HepG2 (cell line): ENCODE results near the gene ADAMTS17. TPM values are rescaled to one million over a fixed set of nuclear protein-coding genes. Genes with fewer than 3 reads are reported as not detected.

ENCODE experiments used
- ATAC-seq: fragments of 200-7000 bp; cut with Tn5 transposase; 3 replicates; pipeline ENCODE4 v1.9.1; 2020; ENCODE audit warnings: mild to moderate bottlenecking, moderate library complexity
- BruUV-seq: library from RNA; stranded (reverse); fragments of 400-500 nt; replicated peaks from 2 replicates; lab custom pipeline; 2021; lab: Mats Ljungman, UMichigan
- CTCF ChIA-PET: fragments of 300-600 bp; formaldehyde crosslinking; extraction: SDS; loops from one replicate; lab custom pipeline; 2021; ENCODE audit warnings: low total read pairs, inconsistent platforms, low intra/inter-chr PET ratio; lab: Yijun Ruan, JAX
- POLR2A ChIA-PET: fragments of 350-600 bp; sonication (Branson Sonifier 250); formaldehyde crosslinking; loops from one replicate; lab custom pipeline; 2020; ENCODE audit warnings: antibody characterized with exemption, inconsistent platforms; lab: Yijun Ruan, JAX
- DNase-seq: peaks from one replicate; pipeline ENCODE4 v3.0.0-alpha.2; 2015; ENCODE audit warnings: low spot score
- FAIRE-seq: peaks from 3 replicates; lab custom pipeline; 2011; peaks lifted over from hg19 to GRCh38; lab: Jason Lieb, UNC
- H2AFZ ChIP-seq: one replicate; pipeline ENCODE4 v1.6.1; 2011; ENCODE audit warnings: low read length, inconsistent platforms
- H3K27ac ChIP-seq: fragments of 300-600 bp; 3 replicates; pipeline ENCODE4 v1.8.0; 2011; ENCODE audit warnings: mixed run types, mild to moderate bottlenecking, mixed read lengths, low read length, inconsistent platforms; ENCODE audit not compliant: insufficient read depth; ENCODE audit errors: extremely low read length
- H3K27me3 ChIP-seq, 2 experiments: fragments of 200-600 bp in 1 of 2; 2 replicates in 1 of 2; 3 replicates in 1 of 2; pipeline versions ENCODE4 v1.6.0 to v1.8.0; 2011; ENCODE audit warnings: low read length in 2 of 2, mild to moderate bottlenecking in 2 of 2, moderate library complexity in 2 of 2, inconsistent platforms in 1 of 2; ENCODE audit not compliant: insufficient read depth in 2 of 2, control insufficient read depth in 1 of 2
- H3K36me3 ChIP-seq, 2 experiments: fragments of 200-600 bp in 1 of 2; replicated peaks in 1 of 2; 2 replicates in 1 of 2; 3 replicates in 1 of 2; pipeline versions ENCODE4 v1.5.1 to v1.8.0; 2011; ENCODE audit warnings: low read length in 2 of 2, inconsistent platforms in 1 of 2; ENCODE audit not compliant: insufficient read depth in 2 of 2, control insufficient read depth in 1 of 2
- H3K4me1 ChIP-seq: 2 replicates; pipeline ENCODE4 v1.5.1; 2012; ENCODE audit warnings: low read length, inconsistent platforms; ENCODE audit not compliant: insufficient read depth
- H3K4me2 ChIP-seq: 2 replicates; pipeline ENCODE4 v1.6.0; 2011; ENCODE audit warnings: low read depth, low read length, inconsistent platforms
- H3K4me3 ChIP-seq, 3 experiments: fragments of 200-600 bp in 1 of 3; sonication (generic), shearing (Covaris generic) in 1 of 3; replicated peaks in 1 of 3; 2 replicates each; pipeline ENCODE4 v1.5.1; 2011 to 2016; ENCODE audit warnings: low read length in 3 of 3, inconsistent platforms in 2 of 3, low read depth in 2 of 3, mild to moderate bottlenecking in 2 of 3, control low read depth in 1 of 3, mixed read lengths in 1 of 3; ENCODE audit not compliant: insufficient read depth in 1 of 3
- H3K79me2 ChIP-seq: one replicate; pipeline ENCODE4 v1.6.1; 2011; ENCODE audit warnings: low read length, inconsistent platforms; ENCODE audit not compliant: insufficient read depth
- H3K9ac ChIP-seq: 2 replicates; pipeline ENCODE4 v1.6.0; 2011; ENCODE audit warnings: mild to moderate bottlenecking, low read depth, low read length, inconsistent platforms; ENCODE audit not compliant: insufficient read depth
- H3K9me3 ChIP-seq: 2 replicates; pipeline ENCODE4 v1.5.1; 2012; ENCODE audit warnings: mild to moderate bottlenecking, low read length
- H4K20me1 ChIP-seq: 2 replicates; pipeline ENCODE4 v1.6.0; 2011; ENCODE audit warnings: inconsistent platforms, mild to moderate bottlenecking, low read length, moderate library complexity; ENCODE audit not compliant: insufficient read depth
- IKZF1 ChIP-seq: fragments of 450-650 bp; IDR thresholded peaks from 2 replicates; pipeline ENCODE4 v1.7.1; 2016
- MAF1 ChIP-seq: sonication (generic); formaldehyde crosslinking; IDR thresholded peaks from 2 replicates; pipeline ENCODE4 v1.5.0; 2020; ENCODE audit warnings: missing genetic modification reagents, borderline replicate concordance
- U2AF2 ChIP-seq: fragments of 200-400 bp; formaldehyde crosslinking; IDR thresholded peaks from 2 replicates; pipeline ENCODE4 v1.6.1; 2017; ENCODE audit warnings: low read depth, mild to moderate bottlenecking, low read length
- ZNF224 ChIP-seq: sonication (generic); formaldehyde crosslinking; IDR thresholded peaks from 2 replicates; pipeline ENCODE4 v1.5.0; 2020; ENCODE audit warnings: mild to moderate bottlenecking, missing genetic modification reagents
- ZNF496 ChIP-seq: sonication (generic); formaldehyde crosslinking; IDR thresholded peaks from 2 replicates; pipeline ENCODE4 v1.8.1; 2023; ENCODE audit warnings: mild to moderate bottlenecking, moderate library complexity, missing genetic modification reagents; ENCODE audit not compliant: insufficient replicate concordance
- ZNF549 ChIP-seq: sonication (generic); formaldehyde crosslinking; IDR thresholded peaks from 2 replicates; pipeline ENCODE4 v1.5.0; 2020; ENCODE audit warnings: missing genetic modification reagents
- WGBS: methylation state at CpG from one replicate; pipeline ENCODE4 v1.1.6; 2017; ENCODE audit warnings: low lambda C conversion rate; 5-methylcytosine and 5-hydroxymethylcytosine counted together
- in situ Hi-C: cut with HindIII; loops from 2 replicates; pipeline ENCODE4 v1.10.0; 2017; ENCODE audit warnings: low pct_unique_long_range_greater_than_20kb; ENCODE audit not compliant: extremely low pct_ligation_motif_present
- intact Hi-C: fragments of 100-400 bp; cut with micrococcal nuclease; formaldehyde crosslinking; loops from one replicate; pipeline ENCODE4 v1.10.0; 2022; ENCODE audit not compliant: unreplicated experiment
- polyA plus RNA-seq, 8 experiments: library from polyadenylated mRNA; depleted of rRNA in 3 of 8; stranded (reverse) in 7 of 8; unstranded in 1 of 8; fragments of >200 nt; fragmentation: Illumina TruSeq in 4 of 8; extraction: Trizol in 4 of 8; gene quantifications; 2 replicates each; pipeline versions ENCODE4 v1.2.1 to v1.2.3, GENCODE V29; 2011 to 2016; ENCODE audit warnings: low read depth in 4 of 8, missing spikeins in 1 of 8, mixed read lengths in 1 of 8; ENCODE audit not compliant: insufficient read depth in 1 of 8
- total RNA-seq, 5 experiments: library from RNA; depleted of rRNA; stranded (reverse); fragments of >200 nt; fragmentation: Illumina TruSeq; extraction: Trizol; gene quantifications; 2 replicates each; pipeline ENCODE4 v1.2.3, GENCODE V29; 2016; ENCODE audit warnings: low read depth in 1 of 5
- TF ChIP-seq, protein P1 (sequence below): sonication (generic); formaldehyde crosslinking; IDR thresholded peaks from 2 replicates; pipeline ENCODE4 v1.4.0; 2020; ENCODE audit warnings: missing genetic modification reagents, borderline replicate concordance
- TF ChIP-seq, protein P2 (sequence below): sonication (generic); formaldehyde crosslinking; IDR thresholded peaks from 2 replicates; pipeline ENCODE4 v1.8.0; 2022; ENCODE audit warnings: missing genetic modification reagents, mild to moderate bottlenecking, moderate library complexity, borderline replicate concordance

ADAMTS17 gene
- total and polyA plus RNA-seq, 2 of the 13 experiments (the other 11 are each of a cell fraction or from before 2014, with no cell fraction given): 0.02 to 0.04 TPM

DNA sequence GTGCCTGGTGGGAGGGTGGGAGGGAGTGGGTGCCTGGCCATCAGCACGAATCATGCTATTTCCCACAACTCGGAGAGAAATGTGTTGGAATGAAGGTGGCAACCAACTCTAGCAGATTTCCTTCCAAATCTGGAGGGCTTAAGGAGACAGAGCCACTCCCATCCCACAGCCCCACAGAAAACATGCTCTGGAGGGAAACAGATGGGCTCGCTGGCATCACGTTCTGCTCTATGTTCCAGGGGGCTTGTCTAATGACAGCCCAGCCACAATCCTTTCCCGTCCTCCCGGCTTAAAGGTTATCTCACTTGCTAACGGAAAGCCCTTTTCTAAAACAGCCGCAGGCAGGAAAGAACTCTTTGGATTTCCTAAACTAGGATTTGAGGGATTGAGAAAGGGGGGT lies 65.3 kb downstream of the ADAMTS17 start:
- 50% methylated on average over 8 of the region's 8 CpGs for WGBS
- Histone ChIP-seq H3K9me3 (0 out of 2 replicates have a peak, but pooled peaks cover 9% of the 10 kb centered on the region), H3K27ac (no peak overlapping the region), H3K4me3 (no peak overlapping the region), H2AFZ (no peak overlapping the region), H3K9ac (no peak overlapping the region), H3K4me1 (no peaks in the 10 kb centered on the region), H3K79me2 (no peaks in the 10 kb centered on the region), H3K4me2 (no peak overlapping the region), H3K36me3 (no peaks in the 10 kb centered on the region), H4K20me1 (no peaks in the 10 kb centered on the region), H3K27me3 (no peaks in the 10 kb centered on the region)
- TF ChIP-seq, protein P1, sequence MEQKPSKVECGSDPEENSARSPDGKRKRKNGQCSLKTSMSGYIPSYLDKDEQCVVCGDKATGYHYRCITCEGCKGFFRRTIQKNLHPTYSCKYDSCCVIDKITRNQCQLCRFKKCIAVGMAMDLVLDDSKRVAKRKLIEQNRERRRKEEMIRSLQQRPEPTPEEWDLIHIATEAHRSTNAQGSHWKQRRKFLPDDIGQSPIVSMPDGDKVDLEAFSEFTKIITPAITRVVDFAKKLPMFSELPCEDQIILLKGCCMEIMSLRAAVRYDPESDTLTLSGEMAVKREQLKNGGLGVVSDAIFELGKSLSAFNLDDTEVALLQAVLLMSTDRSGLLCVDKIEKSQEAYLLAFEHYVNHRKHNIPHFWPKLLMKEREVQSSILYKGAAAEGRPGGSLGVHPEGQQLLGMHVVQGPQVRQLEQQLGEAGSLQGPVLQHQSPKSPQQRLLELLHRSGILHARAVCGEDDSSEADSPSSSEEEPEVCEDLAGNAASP (CRISPR knock-in tag): no peak
- TF ChIP-seq ZNF496 (CRISPR knock-in tag): no peak
- no peak for TF ChIP-seq ZNF224 (CRISPR knock-in tag)
- TF ChIP-seq, protein P2, sequence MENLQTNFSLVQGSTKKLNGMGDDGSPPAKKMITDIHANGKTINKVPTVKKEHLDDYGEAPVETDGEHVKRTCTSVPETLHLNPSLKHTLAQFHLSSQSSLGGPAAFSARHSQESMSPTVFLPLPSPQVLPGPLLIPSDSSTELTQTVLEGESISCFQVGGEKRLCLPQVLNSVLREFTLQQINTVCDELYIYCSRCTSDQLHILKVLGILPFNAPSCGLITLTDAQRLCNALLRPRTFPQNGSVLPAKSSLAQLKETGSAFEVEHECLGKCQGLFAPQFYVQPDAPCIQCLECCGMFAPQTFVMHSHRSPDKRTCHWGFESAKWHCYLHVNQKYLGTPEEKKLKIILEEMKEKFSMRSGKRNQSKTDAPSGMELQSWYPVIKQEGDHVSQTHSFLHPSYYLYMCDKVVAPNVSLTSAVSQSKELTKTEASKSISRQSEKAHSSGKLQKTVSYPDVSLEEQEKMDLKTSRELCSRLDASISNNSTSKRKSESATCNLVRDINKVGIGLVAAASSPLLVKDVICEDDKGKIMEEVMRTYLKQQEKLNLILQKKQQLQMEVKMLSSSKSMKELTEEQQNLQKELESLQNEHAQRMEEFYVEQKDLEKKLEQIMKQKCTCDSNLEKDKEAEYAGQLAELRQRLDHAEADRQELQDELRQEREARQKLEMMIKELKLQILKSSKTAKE (CRISPR knock-in tag): no peak
- no peak for TF ChIP-seq U2AF2
- no peak for TF ChIP-seq MAF1
- TF ChIP-seq ZNF549 (CRISPR knock-in tag): no peak
- TF ChIP-seq IKZF1: no peak
- no TSS peak for BruUV-seq
- FAIRE-seq (no peak), ATAC-seq (no peak), DNase-seq (no peak)
- ChIA-PET POLR2A (no interaction called here), CTCF (no interaction called here)
- in situ Hi-C loops (no loop called here), intact Hi-C loops (no loop called here)
